Endothelial cell of umbilical vein (primary cell): ENCODE data around the gene NSD1. TPM values are rescaled to one million over a fixed set of nuclear protein-coding genes. Genes with fewer than 3 reads are reported as not detected.

Experiments
- BruUV-seq: library from RNA; stranded (reverse); fragments of 400-500 nt; replicated peaks from 2 replicates; lab custom pipeline; 2021; lab: Mats Ljungman, UMichigan
- CTCF ChIA-PET: fragments of 300-600, 350-600 bp; sonication (Branson Sonifier 250); formaldehyde crosslinking; loops from one replicate; lab custom pipeline; 2021; ENCODE audit warnings: antibody characterized with exemption, inconsistent platforms; lab: Charles Lee
- POLR2A ChIA-PET: fragments of 300-600, 350-600 bp; sonication (Branson Sonifier 250); formaldehyde crosslinking; loops from one replicate; lab custom pipeline; 2021; ENCODE audit warnings: antibody characterized with exemption, inconsistent platforms; lab: Charles Lee
- DNase-seq: peaks from one replicate; pipeline ENCODE4 v3.0.0-alpha.2; 2011; ENCODE audit warnings: low read depth, low spot score
- FAIRE-seq: peaks from 2 replicates; lab custom pipeline; 2011; peaks lifted over from hg19 to GRCh38; lab: Jason Lieb, UNC
- H2AFZ ChIP-seq: 2 replicates; pipeline ENCODE4 v1.6.0; 2012; ENCODE audit warnings: low read depth, low read length, control low read depth, inconsistent platforms
- H3K27ac ChIP-seq: 2 replicates; pipeline ENCODE4 v1.5.1; 2011; ENCODE audit warnings: low read depth, mild to moderate bottlenecking, control low read depth, low read length, moderate library complexity; ENCODE audit not compliant: insufficient read depth
- H3K27me3 ChIP-seq, 2 experiments: 2 replicates each; pipeline versions ENCODE4 v1.6.0 to v1.6.1; 2011; ENCODE audit warnings: low read length in 2 of 2, mixed read lengths in 1 of 2; ENCODE audit not compliant: control insufficient read depth in 2 of 2, insufficient read depth in 2 of 2
- H3K36me3 ChIP-seq, 2 experiments: 2 replicates in 1 of 2; 3 replicates in 1 of 2; pipeline ENCODE4 v1.5.1; 2011; ENCODE audit warnings: low read length in 2 of 2, mild to moderate bottlenecking in 1 of 2, moderate library complexity in 1 of 2; ENCODE audit not compliant: control insufficient read depth in 2 of 2, insufficient read depth in 2 of 2; ENCODE audit errors: extremely low read depth in 1 of 2
- H3K4me1 ChIP-seq: 3 replicates; pipeline ENCODE4 v1.5.1; 2011; ENCODE audit warnings: mild to moderate bottlenecking, low read length; ENCODE audit not compliant: control insufficient read depth, insufficient read depth; ENCODE audit errors: extremely low read depth
- H3K4me2 ChIP-seq: 2 replicates; pipeline ENCODE4 v1.6.1; 2011; ENCODE audit warnings: low read length, control low read depth, mixed read lengths; ENCODE audit not compliant: insufficient read depth
- H3K4me3 ChIP-seq, 3 experiments: fragments of 200-600 bp in 1 of 3; sonication (generic), shearing (Covaris generic) in 1 of 3; replicated peaks in 1 of 3; 2 replicates each; pipeline ENCODE4 v1.5.1; 2011 to 2016; ENCODE audit warnings: control low read depth in 3 of 3, low read length in 3 of 3, mild to moderate bottlenecking in 2 of 3, inconsistent platforms in 1 of 3, low read depth in 1 of 3, moderate library complexity in 1 of 3; ENCODE audit not compliant: insufficient read depth in 1 of 3
- H3K79me2 ChIP-seq: 2 replicates; pipeline ENCODE4 v1.6.0; 2012; ENCODE audit warnings: low read length, inconsistent platforms; ENCODE audit not compliant: control insufficient read depth, insufficient read depth
- H3K9ac ChIP-seq: replicated peaks from 2 replicates; pipeline ENCODE3; 2011; ENCODE audit warnings: low read length, control low read depth; ENCODE audit not compliant: insufficient read depth; ENCODE audit errors: extremely low read depth
- H3K9me1 ChIP-seq: replicated peaks from 3 replicates; pipeline ENCODE4 v1.6.0; 2011; ENCODE audit warnings: mild to moderate bottlenecking, low read length; ENCODE audit not compliant: control insufficient read depth, insufficient read depth; ENCODE audit errors: extremely low read depth
- H3K9me3 ChIP-seq: replicated peaks from 2 replicates; pipeline ENCODE4 v1.5.1; 2012; ENCODE audit warnings: low read length, inconsistent platforms; ENCODE audit not compliant: control insufficient read depth, insufficient read depth
- H4K20me1 ChIP-seq: replicated peaks from 2 replicates; pipeline ENCODE3; 2011; ENCODE audit warnings: mild to moderate bottlenecking, low read length; ENCODE audit not compliant: control insufficient read depth, insufficient read depth; ENCODE audit errors: extremely low read depth
- EZH2 ChIP-seq: IDR thresholded peaks from 2 replicates; pipeline ENCODE4 v1.6.1; 2012; ENCODE audit warnings: borderline replicate concordance, low read depth, mild to moderate bottlenecking, moderate library complexity, low read length, inconsistent platforms; ENCODE audit not compliant: severe bottlenecking
- FOS ChIP-seq: IDR thresholded peaks from 2 replicates; pipeline ENCODE4 v1.6.1; 2011; ENCODE audit warnings: mild to moderate bottlenecking, low read length, moderate library complexity, borderline replicate concordance; ENCODE audit not compliant: insufficient read depth
- GATA2 ChIP-seq: IDR thresholded peaks from 2 replicates; pipeline ENCODE4 v1.7.0; 2011; ENCODE audit warnings: low read depth, mild to moderate bottlenecking, moderate library complexity, mixed read lengths, low read length; ENCODE audit not compliant: insufficient read length, insufficient read depth
- JUN ChIP-seq: IDR thresholded peaks from 2 replicates; pipeline ENCODE4 v1.6.1; 2011; ENCODE audit warnings: borderline replicate concordance, low read depth; ENCODE audit not compliant: insufficient read length, insufficient read depth
- MYC ChIP-seq: IDR thresholded peaks from one replicate; pipeline ENCODE4 v1.6.1; 2011; ENCODE audit warnings: mild to moderate bottlenecking, low read depth, low read length
- POLR2A ChIP-seq: IDR thresholded peaks from 2 replicates; pipeline ENCODE4 v1.6.1; 2012; ENCODE audit warnings: low read depth, mild to moderate bottlenecking, control low read depth, low read length
- POLR2AphosphoS5 ChIP-seq: IDR thresholded peaks from 2 replicates; pipeline ENCODE4 v1.6.1; 2012; ENCODE audit warnings: low read depth, mild to moderate bottlenecking, control low read depth, low read length, moderate library complexity; ENCODE audit not compliant: insufficient read depth
- dilution Hi-C: fragments of 300-500 bp; cut with MboI; formaldehyde crosslinking; loops from one replicate; pipeline ENCODE4 v1.15.0; 2019; ENCODE audit warnings: low sequenced_read_pairs; ENCODE audit not compliant: extremely low pct_ligation_motif_present
- intact Hi-C: fragments of 100-400 bp; cut with micrococcal nuclease; formaldehyde crosslinking; loops from one replicate; pipeline ENCODE4 v1.10.0; 2022
- polyA plus RNA-seq, 4 experiments: library from polyadenylated mRNA; depleted of rRNA in 3 of 4; stranded (reverse) in 3 of 4; unstranded in 1 of 4; fragments of >200 nt; gene quantifications; 2 replicates each; pipeline versions ENCODE4 v1.2.1 to v1.2.3, GENCODE V29; 2011 to 2012; ENCODE audit warnings: missing spikeins in 1 of 4
- total RNA-seq: library from RNA; stranded (reverse); gene quantifications from 2 replicates; pipeline ENCODE4 v1.2.3, GENCODE V29; 2021
- TF ChIP-seq, protein P1 (sequence below), 2 donors: IDR thresholded peaks; 1 replicate in 1 of 2; 2 replicates in 1 of 2; pipeline ENCODE4 v1.5.1; 2011; ENCODE audit warnings: low read length in 2 of 2, mild to moderate bottlenecking in 2 of 2, moderate library complexity in 2 of 2, control low read depth in 1 of 2, inconsistent platforms in 1 of 2, low read depth in 1 of 2; ENCODE audit not compliant: insufficient read depth in 1 of 2; ENCODE audit errors: extremely low read depth in 1 of 2
- TF ChIP-seq, protein P2 (sequence below): IDR thresholded peaks from 2 replicates; pipeline ENCODE4 v1.6.1; 2011; ENCODE audit not compliant: insufficient read depth, insufficient read length

Gene NSD1
- total and polyA plus RNA-seq, 2 donors (not counting 3 experiments of a cell fraction or from before 2014, with no cell fraction given), result 14.4 to 90.4 TPM

DNA sequence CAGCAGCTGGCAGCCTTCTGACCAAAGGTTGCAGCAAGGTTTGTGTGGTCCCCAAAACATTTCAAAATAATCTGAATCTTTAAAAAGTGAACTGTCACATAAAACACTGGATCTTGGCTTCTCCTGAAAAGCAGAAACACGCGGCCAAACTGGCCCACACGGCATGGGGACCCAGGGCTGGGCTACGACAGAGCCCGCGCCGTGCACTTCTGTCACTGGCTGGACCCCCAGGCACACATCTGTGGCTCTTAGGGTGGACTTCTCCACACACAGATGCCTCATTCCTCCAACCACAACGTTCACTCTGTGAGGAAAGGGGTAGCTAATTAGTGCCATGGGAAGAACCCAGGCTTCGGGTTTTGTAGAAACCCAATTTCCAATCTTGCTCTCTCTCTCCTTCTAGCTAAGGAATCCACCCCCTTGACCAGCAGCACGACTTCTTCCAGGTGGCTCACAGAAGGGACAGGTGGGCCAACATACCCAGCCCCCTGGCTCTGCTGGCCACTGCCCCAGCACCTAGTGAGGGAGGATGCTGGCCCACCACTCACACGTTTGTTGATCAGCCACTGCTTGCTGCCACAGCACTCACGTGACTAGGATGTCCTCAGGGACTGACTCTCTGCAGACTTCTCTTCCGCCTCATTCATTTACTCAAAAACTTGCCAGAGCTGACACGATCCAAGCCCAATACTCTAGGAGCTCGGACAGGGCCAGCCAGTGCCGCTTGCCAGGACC lies 200.0 kb downstream of the NSD1 start:
- DNase-seq (no peak), FAIRE-seq (no peak)
- no peaks in the 10 kb centered on the region for H3K27me3 ChIP-seq
- H3K9me1 ChIP-seq, result no peaks in the 10 kb centered on the region
- POLR2A ChIA-PET, result no interaction called here
- no TSS peak for BruUV-seq
- no peak overlapping the region for H2AFZ ChIP-seq
- H3K4me2 ChIP-seq, result no peak overlapping the region
- peaks cover under 1% of the 10 kb centered on the region for H3K4me1 ChIP-seq
- CTCF ChIA-PET, result no interaction called here
- H3K4me3 ChIP-seq, result no peak overlapping the region
- H4K20me1 ChIP-seq, result no peaks in the 10 kb centered on the region
- H3K9ac ChIP-seq, result no peak overlapping the region
- no peaks in the 10 kb centered on the region for H3K79me2 ChIP-seq
- H3K9me3 ChIP-seq, result no peaks in the 10 kb centered on the region
- H3K36me3 ChIP-seq, result peaks cover 0 to 55% of the 10 kb centered on the region in 2 experiments
- no peak overlapping the region for H3K27ac ChIP-seq
- intact Hi-C loops, result no loop called here
- dilution Hi-C loops, result no loop called here
- TF ChIP-seq EZH2, result no peak
- no peak for TF ChIP-seq FOS
- no peak for TF ChIP-seq POLR2AphosphoS5
- TF ChIP-seq, protein P1, sequence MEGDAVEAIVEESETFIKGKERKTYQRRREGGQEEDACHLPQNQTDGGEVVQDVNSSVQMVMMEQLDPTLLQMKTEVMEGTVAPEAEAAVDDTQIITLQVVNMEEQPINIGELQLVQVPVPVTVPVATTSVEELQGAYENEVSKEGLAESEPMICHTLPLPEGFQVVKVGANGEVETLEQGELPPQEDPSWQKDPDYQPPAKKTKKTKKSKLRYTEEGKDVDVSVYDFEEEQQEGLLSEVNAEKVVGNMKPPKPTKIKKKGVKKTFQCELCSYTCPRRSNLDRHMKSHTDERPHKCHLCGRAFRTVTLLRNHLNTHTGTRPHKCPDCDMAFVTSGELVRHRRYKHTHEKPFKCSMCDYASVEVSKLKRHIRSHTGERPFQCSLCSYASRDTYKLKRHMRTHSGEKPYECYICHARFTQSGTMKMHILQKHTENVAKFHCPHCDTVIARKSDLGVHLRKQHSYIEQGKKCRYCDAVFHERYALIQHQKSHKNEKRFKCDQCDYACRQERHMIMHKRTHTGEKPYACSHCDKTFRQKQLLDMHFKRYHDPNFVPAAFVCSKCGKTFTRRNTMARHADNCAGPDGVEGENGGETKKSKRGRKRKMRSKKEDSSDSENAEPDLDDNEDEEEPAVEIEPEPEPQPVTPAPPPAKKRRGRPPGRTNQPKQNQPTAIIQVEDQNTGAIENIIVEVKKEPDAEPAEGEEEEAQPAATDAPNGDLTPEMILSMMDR (IDR thresholded peaks at IDR 0.05; ENCODE audit: extremely low read depth in 1 of 2, insufficient read depth in 1 of 2, low read depth in 1 of 2, low read length in 2 of 2), result no peak

GRCh38 chr5:177334155-177334551 lies 200.6 kb downstream of the NSD1 start:
- FAIRE-seq, result no peak
- CTCF ChIA-PET, result no interaction called here

More at GRCh38 chr5:177334155-177334551, 200.6 kb downstream of the NSD1 start:
- Histone ChIP-seq H4K20me1 (no peaks in the 10 kb centered on the region), H3K4me2 (no peak overlapping the region), H2AFZ (no peak overlapping the region), H3K36me3 (peaks cover 0 to 59% of the 10 kb centered on the region in 2 experiments), H3K79me2 (no peaks in the 10 kb centered on the region), H3K9me1 (no peaks in the 10 kb centered on the region), H3K9me3 (no peaks in the 10 kb centered on the region), H3K9ac (no peak overlapping the region), H3K4me3 (no peak overlapping the region), H3K27me3 (no peaks in the 10 kb centered on the region), H3K4me1 (no peaks in the 10 kb centered on the region), H3K27ac (no peak overlapping the region)
- TF ChIP-seq, protein P2, sequence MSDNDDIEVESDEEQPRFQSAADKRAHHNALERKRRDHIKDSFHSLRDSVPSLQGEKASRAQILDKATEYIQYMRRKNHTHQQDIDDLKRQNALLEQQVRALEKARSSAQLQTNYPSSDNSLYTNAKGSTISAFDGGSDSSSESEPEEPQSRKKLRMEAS, result no peak
- TF ChIP-seq JUN, result no peak
- TF ChIP-seq EZH2, result no peak
- no peak for TF ChIP-seq MYC
- TF ChIP-seq POLR2AphosphoS5, result no peak
- TF ChIP-seq, protein P1 (IDR thresholded peaks at IDR 0.05; ENCODE audit: extremely low read depth in 1 of 2, insufficient read depth in 1 of 2, low read depth in 1 of 2, low read length in 2 of 2), result no peak
- TF ChIP-seq GATA2, result no peak
- TF ChIP-seq POLR2A, result no peak
- no peak for TF ChIP-seq FOS
- intact Hi-C loops, result no loop called here
- no peak for DNase-seq
- dilution Hi-C loops, result no loop called here
- no TSS peak for BruUV-seq
- POLR2A ChIA-PET, result no interaction called here
